Thoracic aorta (tissue), 2 donors: ENCODE results near the gene SLC9A4. TPM values are rescaled to one million over a fixed set of nuclear protein-coding genes. Genes with fewer than 3 reads are reported as not detected.

Experiments used
- ATAC-seq: fragments of 150-250 bp; one replicate; pipeline ENCODE4 v1.8.0; 2017; ENCODE audit warnings: low read depth; ENCODE audit not compliant: insufficient number of reproducible peaks, low FRiP score
- DNase-seq: peaks from one replicate; pipeline ENCODE4 v3.0.0-alpha.2; 2020; ENCODE audit warnings: low spot score
- H3K27ac ChIP-seq, 2 donors: fragments of 200-600 bp; sonication (generic); 1 replicate in 1 of 2; 2 replicates in 1 of 2; pipeline ENCODE4 v1.5.1; 2016; ENCODE audit warnings: mild to moderate bottlenecking in 2 of 2, moderate library complexity in 2 of 2
- H3K27me3 ChIP-seq: fragments of 200-600 bp; sonication (generic); replicated peaks from 2 replicates; pipeline ENCODE4 v1.6.0; 2016; ENCODE audit warnings: mild to moderate bottlenecking; ENCODE audit not compliant: insufficient read depth
- H3K36me3 ChIP-seq: fragments of 200-600 bp; sonication (generic); one replicate; pipeline ENCODE4 v1.5.1; 2016
- H3K4me1 ChIP-seq, 2 donors: fragments of 200-600 bp; sonication (generic); 1 replicate in 1 of 2; 2 replicates in 1 of 2; pipeline versions ENCODE4 v1.5.1 to v1.6.0; 2016; ENCODE audit warnings: low read depth in 2 of 2, mild to moderate bottlenecking in 1 of 2; ENCODE audit not compliant: control insufficient read depth in 1 of 2
- H3K4me3 ChIP-seq: fragments of 200-600 bp; sonication (generic); 2 replicates; pipeline ENCODE4 v1.5.1; 2016; ENCODE audit warnings: mild to moderate bottlenecking
- H3K9me3 ChIP-seq: fragments of 200-600 bp; sonication (generic); 2 replicates; pipeline ENCODE4 v1.5.1; 2016
- CTCF ChIP-seq: fragments of 200-600 bp; sonication (generic); IDR thresholded peaks from one replicate; pipeline ENCODE4 v1.5.1; 2019; ENCODE audit warnings: antibody characterized with exemption
- total RNA-seq, 2 donors: library from RNA; depleted of rRNA; stranded (reverse); fragments of >200 nt; gene quantifications; one replicate each; pipeline versions ENCODE4 v1.1.0 to v1.2.3, GENCODE V29; 2016

The SLC9A4 gene
- total RNA-seq, 2 donors from 2014 or later = 1.4 TPM; not detected in 1

GRCh38 chr2:102436323-102436722 is 36.7 kb upstream of the SLC9A4 start:
- TF ChIP-seq CTCF = no peak
- Histone ChIP-seq H3K36me3 (no peaks in the 10 kb centered on the region), H3K4me3 (no peak overlapping the region), H3K27me3 (no peaks in the 10 kb centered on the region), H3K9me3 (no peaks in the 10 kb centered on the region), H3K4me1 (no peaks in the 10 kb centered on the region), H3K27ac (no peak overlapping the region)
- DNase-seq (no peak), ATAC-seq (no peak)

GRCh38 chr2:102437122-102437521 is 35.9 kb upstream of the SLC9A4 start:
- no peaks in the 10 kb centered on the region for H3K36me3 ChIP-seq
- no peaks in the 10 kb centered on the region for H3K27me3 ChIP-seq
- no peak overlapping the region for H3K27ac ChIP-seq
- no peak for TF ChIP-seq CTCF
- ATAC-seq = no peak
- no peak for DNase-seq
- H3K9me3 ChIP-seq = no peaks in the 10 kb centered on the region
- no peaks in the 10 kb centered on the region for H3K4me1 ChIP-seq
- no peak overlapping the region for H3K4me3 ChIP-seq

- H3K27me3 ChIP-seq = no peaks in the 10 kb centered on the region
- H3K4me1 ChIP-seq = no peaks in the 10 kb centered on the region
- ATAC-seq (no peak), DNase-seq (no peak)
- no peaks in the 10 kb centered on the region for H3K9me3 ChIP-seq
- H3K4me3 ChIP-seq = no peak overlapping the region
- H3K36me3 ChIP-seq = no peaks in the 10 kb centered on the region
- no peak overlapping the region for H3K27ac ChIP-seq
- TF ChIP-seq CTCF = no peak
Observed at GRCh38 chr2:102438111-102438510, 34.9 kb upstream of the SLC9A4 start.

GRCh38 chr2:102438578-102438977 is 34.4 kb upstream of the SLC9A4 start:
- Histone ChIP-seq H3K36me3 (no peaks in the 10 kb centered on the region), H3K4me1 (no peaks in the 10 kb centered on the region), H3K27ac (no peak overlapping the region), H3K9me3 (no peaks in the 10 kb centered on the region), H3K4me3 (no peak overlapping the region), H3K27me3 (no peaks in the 10 kb centered on the region)
- DNase-seq (no peak), ATAC-seq (no peak)
- TF ChIP-seq CTCF = no peak

- ATAC-seq = no peak
- Histone ChIP-seq H3K4me3 (no peak overlapping the region), H3K9me3 (no peaks in the 10 kb centered on the region), H3K36me3 (no peaks in the 10 kb centered on the region), H3K4me1 (no peaks in the 10 kb centered on the region), H3K27ac (no peak overlapping the region), H3K27me3 (no peaks in the 10 kb centered on the region)
- no peak for TF ChIP-seq CTCF
- no peak for DNase-seq
Observed at GRCh38 chr2:102439065-102439695, 33.8 kb upstream of the SLC9A4 start.
